OCI-LY1 (cell line): ENCODE data around the gene DDAH1.
"Not testable (repeated sequence)": the region's sequence is repeated elsewhere in the genome, so short reads cannot be mapped to it uniquely, and the experiment has no call there.

Experiments used
- H2AFZ ChIP-seq: fragments of 200-600 bp; sonication (generic), shearing (Covaris generic); 2 replicates; pipeline ENCODE4 v1.6.0; 2014; ENCODE audit warnings: antibody characterized with exemption, mild to moderate bottlenecking, low read length
- H3F3A ChIP-seq: fragments of 200-600 bp; sonication (generic), shearing (Covaris generic); 2 replicates; pipeline ENCODE4 v1.6.0; 2014; ENCODE audit warnings: mild to moderate bottlenecking, antibody characterized with exemption, low read length, moderate library complexity; ENCODE audit not compliant: insufficient read depth
- H3K27ac ChIP-seq: fragments of 200-600 bp; sonication (generic); 2 replicates; pipeline ENCODE4 v1.5.1; 2014; ENCODE audit warnings: low read length, mixed run types, mild to moderate bottlenecking, low read depth; ENCODE audit not compliant: poor library complexity, severe bottlenecking
- H3K27me3 ChIP-seq: fragments of 200-600 bp; sonication (generic); 2 replicates; pipeline ENCODE4 v1.6.0; 2014; ENCODE audit warnings: antibody characterized with exemption, mild to moderate bottlenecking, low read length, moderate library complexity; ENCODE audit not compliant: insufficient read depth
- H3K36me3 ChIP-seq: fragments of 200-600 bp; sonication (generic); 2 replicates; pipeline ENCODE4 v1.6.1; 2014; ENCODE audit warnings: mild to moderate bottlenecking, antibody characterized with exemption, low read length, moderate library complexity, mixed read lengths; ENCODE audit not compliant: insufficient read depth
- H3K4me1 ChIP-seq: fragments of 200-600 bp; sonication (generic); 2 replicates; pipeline ENCODE4 v1.5.1; 2014; ENCODE audit warnings: mild to moderate bottlenecking, low read length, moderate library complexity; ENCODE audit not compliant: insufficient read depth, severe bottlenecking
- H3K4me2 ChIP-seq: fragments of 200-600 bp; sonication (generic), shearing (Covaris generic); 2 replicates; pipeline ENCODE4 v1.6.1; 2014; ENCODE audit warnings: low read length
- H3K4me3 ChIP-seq: fragments of 200-600 bp; sonication (generic); 2 replicates; pipeline ENCODE4 v1.5.1; 2014; ENCODE audit warnings: low read length, low read depth, mild to moderate bottlenecking, mixed read lengths; ENCODE audit not compliant: poor library complexity, severe bottlenecking
- H3K79me2 ChIP-seq: fragments of 200-600 bp; shearing (Covaris generic); 2 replicates; pipeline ENCODE4 v1.6.1; 2016; ENCODE audit warnings: mixed run types, low read length, mixed read lengths; ENCODE audit not compliant: insufficient read depth
- H3K9ac ChIP-seq: fragments of 200-600 bp; sonication (generic), shearing (Covaris generic); 2 replicates; pipeline ENCODE4 v1.6.1; 2014; ENCODE audit warnings: mild to moderate bottlenecking, low read length, mixed read lengths
- H3K9me2 ChIP-seq: fragments of 200-600 bp; sonication (generic), shearing (Covaris generic); 2 replicates; pipeline ENCODE4 v1.6.1; 2014; ENCODE audit warnings: low read depth, mild to moderate bottlenecking, low read length, mixed read lengths
- H3K9me3 ChIP-seq: fragments of 200-600 bp; shearing (Covaris generic); 2 replicates; pipeline ENCODE4 v1.6.1; 2014; ENCODE audit warnings: low read length, mixed read lengths
- H4K20me1 ChIP-seq: fragments of 200-600 bp; sonication (generic), shearing (Covaris generic); 2 replicates; pipeline ENCODE4 v1.6.0; 2016; ENCODE audit warnings: mild to moderate bottlenecking, low read length; ENCODE audit not compliant: insufficient read depth
- EZH2 ChIP-seq: fragments of 200-600 bp; sonication (generic), shearing (Covaris generic); IDR thresholded peaks from 2 replicates; pipeline ENCODE4 v1.8.0; 2017; ENCODE audit warnings: borderline replicate concordance, mixed run types, mild to moderate bottlenecking, antibody characterized with exemption, low read length, moderate library complexity, mixed read lengths
- TF ChIP-seq, protein P1 (sequence below): fragments of 200-600 bp; sonication (generic), shearing (Covaris generic); IDR thresholded peaks from 2 replicates; pipeline ENCODE4 v1.5.1; 2017; ENCODE audit warnings: mild to moderate bottlenecking, antibody characterized with exemption, low read length, moderate library complexity, mixed read lengths

DDAH1 gene

DNA sequence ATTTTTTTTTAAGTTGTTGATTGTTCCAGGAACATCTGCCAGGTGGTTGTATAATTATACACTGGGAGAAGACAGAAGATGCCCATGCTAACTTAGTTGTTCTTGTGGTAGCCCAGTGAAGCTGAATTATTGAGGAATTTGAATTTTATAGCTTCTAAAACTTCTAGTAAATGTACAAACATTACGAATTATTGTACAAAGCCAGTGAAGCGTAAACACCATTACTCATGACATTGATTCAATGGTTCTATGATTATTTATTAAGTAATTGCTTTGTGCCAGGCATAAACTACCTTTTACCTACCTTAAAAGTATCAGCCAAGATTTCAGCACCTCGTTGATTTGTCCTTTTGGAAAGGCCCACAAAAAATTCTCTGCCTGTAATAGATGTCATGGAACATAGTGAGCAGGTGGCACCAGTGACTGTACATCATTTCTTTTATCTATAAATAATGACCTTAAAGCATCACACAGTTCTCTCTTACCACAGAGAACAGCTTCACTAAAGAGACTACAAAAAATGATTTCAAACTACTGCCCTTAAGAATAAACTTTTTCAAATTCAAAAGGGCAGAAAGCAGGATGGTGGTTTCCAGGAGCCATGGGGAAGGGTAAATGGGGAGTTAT is 113.6 kb downstream of the DDAH1 start:
- no peak overlapping the region for H2AFZ ChIP-seq
- no peaks in the 10 kb centered on the region for H4K20me1 ChIP-seq
- no peaks in the 10 kb centered on the region for H3K27me3 ChIP-seq
- no peak overlapping the region for H3K27ac ChIP-seq
- H3K4me3 ChIP-seq = no peak overlapping the region
- H3K79me2 ChIP-seq = no peaks in the 10 kb centered on the region
- no peaks in the 10 kb centered on the region for H3K9me2 ChIP-seq
- no peaks in the 10 kb centered on the region for H3K9me3 ChIP-seq
- no peak for TF ChIP-seq EZH2
- TF ChIP-seq, protein P1, sequence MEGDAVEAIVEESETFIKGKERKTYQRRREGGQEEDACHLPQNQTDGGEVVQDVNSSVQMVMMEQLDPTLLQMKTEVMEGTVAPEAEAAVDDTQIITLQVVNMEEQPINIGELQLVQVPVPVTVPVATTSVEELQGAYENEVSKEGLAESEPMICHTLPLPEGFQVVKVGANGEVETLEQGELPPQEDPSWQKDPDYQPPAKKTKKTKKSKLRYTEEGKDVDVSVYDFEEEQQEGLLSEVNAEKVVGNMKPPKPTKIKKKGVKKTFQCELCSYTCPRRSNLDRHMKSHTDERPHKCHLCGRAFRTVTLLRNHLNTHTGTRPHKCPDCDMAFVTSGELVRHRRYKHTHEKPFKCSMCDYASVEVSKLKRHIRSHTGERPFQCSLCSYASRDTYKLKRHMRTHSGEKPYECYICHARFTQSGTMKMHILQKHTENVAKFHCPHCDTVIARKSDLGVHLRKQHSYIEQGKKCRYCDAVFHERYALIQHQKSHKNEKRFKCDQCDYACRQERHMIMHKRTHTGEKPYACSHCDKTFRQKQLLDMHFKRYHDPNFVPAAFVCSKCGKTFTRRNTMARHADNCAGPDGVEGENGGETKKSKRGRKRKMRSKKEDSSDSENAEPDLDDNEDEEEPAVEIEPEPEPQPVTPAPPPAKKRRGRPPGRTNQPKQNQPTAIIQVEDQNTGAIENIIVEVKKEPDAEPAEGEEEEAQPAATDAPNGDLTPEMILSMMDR = no peak
- no peaks in the 10 kb centered on the region for H3F3A ChIP-seq
- no peak overlapping the region for H3K4me2 ChIP-seq
- no peaks in the 10 kb centered on the region for H3K4me1 ChIP-seq
- H3K9ac ChIP-seq = no peak overlapping the region
- H3K36me3 ChIP-seq = no peaks in the 10 kb centered on the region

DNA sequence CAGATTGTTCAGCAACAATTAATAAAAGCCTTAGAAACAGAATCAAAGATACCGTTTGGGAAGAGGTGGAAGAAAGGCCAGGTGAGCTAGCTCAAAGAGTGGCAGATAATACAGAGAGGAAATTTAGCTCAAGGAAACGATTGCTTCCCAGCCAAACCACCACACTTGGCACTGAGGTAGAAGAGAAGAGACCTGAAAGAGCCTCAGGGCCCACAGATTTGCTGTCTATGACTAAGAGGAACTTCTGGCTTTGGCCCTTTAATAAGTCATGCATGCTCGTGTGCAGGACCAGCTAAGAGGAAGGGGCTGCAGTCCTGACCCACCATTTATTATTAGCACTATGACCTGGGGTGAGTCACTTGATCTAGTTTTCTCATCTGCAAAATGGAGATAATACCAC is 115.7 kb downstream of the DDAH1 start:
- TF ChIP-seq EZH2 = no peak
- TF ChIP-seq, protein P1 = no peak
- Histone ChIP-seq H3K9me2 (no peaks in the 10 kb centered on the region), H4K20me1 (no peaks in the 10 kb centered on the region), H3K27ac (no peak overlapping the region), H3K79me2 (no peaks in the 10 kb centered on the region), H3F3A (no peaks in the 10 kb centered on the region), H2AFZ (no peak overlapping the region), H3K36me3 (no peaks in the 10 kb centered on the region), H3K9ac (no peak overlapping the region), H3K4me1 (no peaks in the 10 kb centered on the region), H3K4me2 (no peak overlapping the region), H3K27me3 (no peaks in the 10 kb centered on the region), H3K9me3 (no peaks in the 10 kb centered on the region), H3K4me3 (no peak overlapping the region)

DNA sequence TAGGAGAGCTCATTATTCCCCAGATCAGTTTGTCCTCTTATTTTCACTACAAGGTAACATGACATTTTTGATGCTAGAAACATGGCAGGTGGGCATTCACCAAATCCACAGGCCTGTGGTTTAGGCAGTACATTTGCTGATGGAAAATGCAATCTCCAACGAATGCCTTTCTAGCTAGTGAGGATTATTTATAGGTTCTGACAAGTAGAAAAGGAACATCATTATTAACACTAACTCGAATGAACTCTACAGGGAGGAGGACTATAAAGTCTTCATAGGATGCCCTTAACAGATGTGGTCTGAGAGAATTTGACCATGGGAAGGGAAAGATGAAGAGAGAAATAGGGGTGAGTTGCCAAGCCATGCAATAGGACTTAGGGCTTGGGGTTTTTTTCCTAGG is 117.1 kb downstream of the DDAH1 start:
- Histone ChIP-seq H2AFZ (no peak overlapping the region), H3K9me2 (no peaks in the 10 kb centered on the region), H3F3A (no peaks in the 10 kb centered on the region), H3K27me3 (no peaks in the 10 kb centered on the region), H3K9ac (no peak overlapping the region), H3K9me3 (no peaks in the 10 kb centered on the region), H3K79me2 (no peaks in the 10 kb centered on the region), H3K36me3 (no peaks in the 10 kb centered on the region), H3K4me1 (no peaks in the 10 kb centered on the region), H3K4me3 (no peak overlapping the region), H3K4me2 (no peak overlapping the region), H3K27ac (no peak overlapping the region), H4K20me1 (no peaks in the 10 kb centered on the region)
- TF ChIP-seq, protein P1 = no peak
- no peak for TF ChIP-seq EZH2

DNA sequence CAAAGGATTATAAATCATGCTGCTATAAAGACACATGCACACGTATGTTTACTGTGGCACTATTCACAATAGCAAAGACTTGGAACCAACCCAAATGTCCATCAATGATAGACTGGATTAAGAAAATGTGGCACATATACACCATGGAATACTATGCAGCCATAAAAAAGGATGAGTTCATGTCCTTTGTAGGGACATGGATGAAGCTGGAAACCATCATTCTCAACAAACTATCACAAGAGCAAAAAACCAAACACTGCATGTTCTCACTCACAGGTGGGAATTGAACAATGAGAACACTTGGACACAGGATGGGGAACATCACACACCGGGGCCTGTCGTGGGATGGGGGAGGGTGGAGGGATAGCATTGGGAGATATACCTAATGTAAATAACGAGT is 117.7 kb downstream of the DDAH1 start:
- not testable (repeated sequence) for H3K9me3 ChIP-seq, H3K79me2 ChIP-seq, H3K9ac ChIP-seq, H3K9me2 ChIP-seq, H3K27me3 ChIP-seq, H3K4me1 ChIP-seq, H4K20me1 ChIP-seq, H3K36me3 ChIP-seq, H3K4me3 ChIP-seq, H3K4me2 ChIP-seq, H3K27ac ChIP-seq, H3F3A ChIP-seq, H2AFZ ChIP-seq
